Type B pancreatic cell (in vitro differentiated cells): ENCODE measurements around the gene PRKG1. TPM values are rescaled to one million over a fixed set of nuclear protein-coding genes. Genes with fewer than 3 reads are reported as not detected.
"Not testable (repeated sequence)": the region's sequence is repeated elsewhere in the genome, so short reads cannot be mapped to it uniquely, and the experiment has no call there.

Experiments used
- DNase-seq: peaks from one replicate; pipeline ENCODE4 v3.0.0; 2021; ENCODE audit warnings: mixed read lengths; ENCODE audit not compliant: unreplicated experiment; ENCODE audit errors: extremely low spot score
- H3K27ac Mint-ChIP-seq: 2 replicates; pipeline ENCODE4 v1.8.0; 2021; ENCODE audit warnings: mild to moderate bottlenecking, mixed read lengths
- H3K27me3 Mint-ChIP-seq: 2 replicates; pipeline ENCODE4 v1.8.0; 2021; ENCODE audit warnings: mixed read lengths
- H3K36me3 Mint-ChIP-seq: 2 replicates; pipeline ENCODE4 v1.8.0; 2021; ENCODE audit warnings: mixed read lengths
- H3K4me1 Mint-ChIP-seq: one replicate; pipeline ENCODE4 v1.8.0; 2021; ENCODE audit warnings: mixed read lengths; ENCODE audit not compliant: unreplicated experiment
- H3K4me3 Mint-ChIP-seq: 2 replicates; pipeline ENCODE4 v1.8.0; 2021; ENCODE audit warnings: mild to moderate bottlenecking, mixed read lengths
- H3K9me3 Mint-ChIP-seq: 2 replicates; pipeline ENCODE4 v1.8.0; 2021; ENCODE audit warnings: mixed read lengths
- CTCF ChIP-seq: fragments of 200-600 bp; sonication (generic); conservative IDR thresholded peaks from 2 replicates; pipeline ENCODE4 v1.5.0; 2021; ENCODE audit warnings: antibody characterized with exemption, mild to moderate bottlenecking
- total RNA-seq: library from RNA; stranded (reverse); gene quantifications from 2 replicates; pipeline ENCODE4 v1.2.1, GENCODE V29; 2021; ENCODE audit warnings: low replicate concordance

Gene PRKG1
- total RNA-seq, 1 donor from 2014 or later, result 12.3 TPM

- no peak for DNase-seq
- TF ChIP-seq CTCF, result no peak
- Mint-ChIP-seq H3K9me3 (peaks cover 3% of the 10 kb centered on the region), H3K27me3 (no peaks in the 10 kb centered on the region), H3K4me1 (no peaks in the 10 kb centered on the region), H3K27ac (no peak overlapping the region), H3K4me3 (no peak overlapping the region), H3K36me3 (no peaks in the 10 kb centered on the region)
Observed at GRCh38 chr10:51326174-51326573, 251.9 kb downstream of the PRKG1 start.

GRCh38 chr10:51327432-51327831 is 253.1 kb downstream of the PRKG1 start:
- no peaks in the 10 kb centered on the region for H3K36me3 Mint-ChIP-seq
- no peak for TF ChIP-seq CTCF
- H3K27ac Mint-ChIP-seq, result no peak overlapping the region
- peaks cover 3% of the 10 kb centered on the region for H3K9me3 Mint-ChIP-seq
- no peaks in the 10 kb centered on the region for H3K4me1 Mint-ChIP-seq
- DNase-seq, result no peak
- no peak overlapping the region for H3K4me3 Mint-ChIP-seq
- H3K27me3 Mint-ChIP-seq, result no peaks in the 10 kb centered on the region

GRCh38 chr10:51340366-51340765 is 266.1 kb downstream of the PRKG1 start:
- no peak for DNase-seq
- Mint-ChIP-seq H3K9me3 (peaks cover 7% of the 10 kb centered on the region), H3K36me3 (no peaks in the 10 kb centered on the region), H3K4me1 (no peaks in the 10 kb centered on the region), H3K4me3 (no peak overlapping the region), H3K27me3 (no peaks in the 10 kb centered on the region), H3K27ac (no peak overlapping the region)
- no peak for TF ChIP-seq CTCF

DNA sequence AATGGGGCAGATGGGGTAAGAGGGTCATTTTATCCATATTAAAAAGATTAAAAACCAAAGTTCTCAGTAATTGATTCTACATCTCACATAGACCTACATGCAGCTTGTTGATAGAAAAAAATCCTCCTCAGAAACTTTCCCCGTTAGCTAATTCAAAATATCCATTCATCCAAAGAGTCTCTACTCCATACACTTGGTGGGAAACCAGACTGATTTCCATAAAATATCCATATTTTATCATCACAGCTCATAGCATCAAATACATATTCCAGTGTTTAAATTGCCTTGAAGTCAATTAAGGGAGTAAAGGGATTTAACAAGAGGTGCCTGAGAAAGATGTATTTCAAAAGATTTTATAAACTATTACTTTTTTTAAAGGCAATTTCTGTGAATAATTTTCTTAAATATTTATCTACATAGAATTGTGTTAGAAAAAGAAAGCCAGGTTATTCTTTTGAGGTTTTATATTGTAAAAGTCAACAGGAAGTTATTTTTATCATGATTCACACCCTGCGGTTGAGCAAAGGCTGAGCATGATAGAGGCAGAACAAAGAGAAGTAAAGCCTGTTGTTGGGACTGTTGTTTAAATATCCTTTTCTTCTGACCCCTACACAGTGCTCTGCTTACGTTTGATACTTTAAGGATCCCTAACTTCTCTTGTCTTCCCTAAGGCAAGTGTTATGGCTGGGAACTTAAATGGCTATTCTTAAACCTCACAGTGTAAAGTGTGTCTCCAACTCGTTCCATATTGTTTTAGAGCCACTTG is 266.7 kb downstream of the PRKG1 start:
- no peak overlapping the region for H3K4me3 Mint-ChIP-seq
- no peak for DNase-seq
- H3K27ac Mint-ChIP-seq, result no peak overlapping the region
- H3K4me1 Mint-ChIP-seq, result no peaks in the 10 kb centered on the region
- no peak for TF ChIP-seq CTCF
- no peaks in the 10 kb centered on the region for H3K36me3 Mint-ChIP-seq
- no peaks in the 10 kb centered on the region for H3K27me3 Mint-ChIP-seq
- H3K9me3 Mint-ChIP-seq, result peaks cover 7% of the 10 kb centered on the region

- not testable (repeated sequence) for H3K4me1 Mint-ChIP-seq, H3K27ac Mint-ChIP-seq, H3K36me3 Mint-ChIP-seq, DNase-seq, H3K4me3 Mint-ChIP-seq, H3K27me3 Mint-ChIP-seq, H3K9me3 Mint-ChIP-seq
Observed at GRCh38 chr10:51341745-51342144, 267.5 kb downstream of the PRKG1 start.

- no peak overlapping the region for H3K4me3 Mint-ChIP-seq
- no peak for DNase-seq
- no peaks in the 10 kb centered on the region for H3K36me3 Mint-ChIP-seq
- H3K9me3 Mint-ChIP-seq, result peaks cover 7% of the 10 kb centered on the region
- no peak for TF ChIP-seq CTCF
- H3K4me1 Mint-ChIP-seq, result no peaks in the 10 kb centered on the region
- no peaks in the 10 kb centered on the region for H3K27me3 Mint-ChIP-seq
- H3K27ac Mint-ChIP-seq, result no peak overlapping the region
Observed at GRCh38 chr10:51342381-51342780, 268.1 kb downstream of the PRKG1 start.
